NB4 (cell line): ENCODE results near the gene DGKB.

Experiments
- DNase-seq: peaks from one replicate; pipeline ENCODE4 v3.0.0; 2010; ENCODE audit warnings: low read depth
- H3K4me3 ChIP-seq: one replicate; pipeline ENCODE4 v1.5.1; 2011; ENCODE audit warnings: mild to moderate bottlenecking, low read depth, low read length, moderate library complexity
- MYC ChIP-seq: IDR thresholded peaks from 2 replicates; pipeline ENCODE4 v1.6.1; 2011; ENCODE audit warnings: low read depth, low read length
- POLR2A ChIP-seq: IDR thresholded peaks from 2 replicates; pipeline ENCODE4 v1.6.1; 2011; ENCODE audit warnings: mild to moderate bottlenecking; ENCODE audit not compliant: insufficient read length; ENCODE audit errors: extremely low read depth
- TF ChIP-seq, protein P1 (sequence below): IDR thresholded peaks from 2 replicates; pipeline ENCODE4 v1.6.1; 2011; ENCODE audit warnings: low read depth, low read length
- TF ChIP-seq, protein P2 (sequence below): IDR thresholded peaks from one replicate; pipeline ENCODE4 v1.5.1; 2012; ENCODE audit warnings: low read depth, low read length

DGKB gene

GRCh38 chr7:14252458-14252857, 650.1 kb downstream of the DGKB start:
- DNase-seq: no peak
- H3K4me3 ChIP-seq: no peak overlapping the region
- TF ChIP-seq POLR2A (no peak), MYC (no peak)
- TF ChIP-seq, protein P1, sequence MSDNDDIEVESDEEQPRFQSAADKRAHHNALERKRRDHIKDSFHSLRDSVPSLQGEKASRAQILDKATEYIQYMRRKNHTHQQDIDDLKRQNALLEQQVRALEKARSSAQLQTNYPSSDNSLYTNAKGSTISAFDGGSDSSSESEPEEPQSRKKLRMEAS: no peak
- TF ChIP-seq, protein P2, sequence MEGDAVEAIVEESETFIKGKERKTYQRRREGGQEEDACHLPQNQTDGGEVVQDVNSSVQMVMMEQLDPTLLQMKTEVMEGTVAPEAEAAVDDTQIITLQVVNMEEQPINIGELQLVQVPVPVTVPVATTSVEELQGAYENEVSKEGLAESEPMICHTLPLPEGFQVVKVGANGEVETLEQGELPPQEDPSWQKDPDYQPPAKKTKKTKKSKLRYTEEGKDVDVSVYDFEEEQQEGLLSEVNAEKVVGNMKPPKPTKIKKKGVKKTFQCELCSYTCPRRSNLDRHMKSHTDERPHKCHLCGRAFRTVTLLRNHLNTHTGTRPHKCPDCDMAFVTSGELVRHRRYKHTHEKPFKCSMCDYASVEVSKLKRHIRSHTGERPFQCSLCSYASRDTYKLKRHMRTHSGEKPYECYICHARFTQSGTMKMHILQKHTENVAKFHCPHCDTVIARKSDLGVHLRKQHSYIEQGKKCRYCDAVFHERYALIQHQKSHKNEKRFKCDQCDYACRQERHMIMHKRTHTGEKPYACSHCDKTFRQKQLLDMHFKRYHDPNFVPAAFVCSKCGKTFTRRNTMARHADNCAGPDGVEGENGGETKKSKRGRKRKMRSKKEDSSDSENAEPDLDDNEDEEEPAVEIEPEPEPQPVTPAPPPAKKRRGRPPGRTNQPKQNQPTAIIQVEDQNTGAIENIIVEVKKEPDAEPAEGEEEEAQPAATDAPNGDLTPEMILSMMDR: no peak

DNA sequence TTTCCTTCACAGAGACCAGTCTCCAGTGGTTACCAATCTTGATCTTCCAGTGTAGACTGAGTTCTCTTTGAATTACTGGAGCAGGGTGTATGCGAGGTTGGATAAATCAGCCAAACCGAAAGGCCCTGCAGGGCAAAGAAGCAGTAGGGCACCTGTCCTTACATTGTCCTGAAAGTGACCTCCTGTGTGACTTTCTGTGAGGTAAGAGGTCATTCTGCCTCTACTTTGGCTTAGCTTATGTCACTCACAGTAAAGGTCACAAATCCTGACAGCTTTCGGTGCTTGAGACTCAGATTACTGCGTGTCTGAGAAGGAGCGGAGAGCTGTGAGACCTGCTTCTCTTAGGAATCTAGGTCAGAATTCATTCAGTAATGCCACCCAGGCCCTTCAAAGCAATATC, 660.4 kb downstream of the DGKB start:
- no peak for TF ChIP-seq POLR2A
- TF ChIP-seq, protein P2: no peak
- no peak for TF ChIP-seq MYC
- TF ChIP-seq, protein P1: no peak
- H3K4me3 ChIP-seq: no peak overlapping the region
- DNase-seq: no peak

DNA sequence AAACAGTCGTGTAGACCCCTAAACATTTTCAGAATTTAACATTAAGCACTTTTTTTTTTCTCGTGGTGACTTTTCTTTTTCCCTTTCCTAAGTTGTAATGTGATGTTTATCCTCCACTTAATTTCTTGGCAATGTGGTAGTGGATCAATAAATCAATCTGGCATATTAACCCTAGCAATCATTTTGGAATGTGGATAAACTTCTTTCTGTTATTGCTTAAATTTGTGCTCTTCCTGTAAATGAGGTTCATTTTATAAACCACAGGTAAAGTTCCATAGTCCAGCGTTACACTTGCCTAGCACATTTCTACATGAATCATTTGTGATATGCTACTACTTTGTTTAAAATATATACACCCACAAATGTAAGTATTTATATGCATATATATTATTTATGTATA, 665.7 kb downstream of the DGKB start:
- DNase-seq: no peak
- no peak overlapping the region for H3K4me3 ChIP-seq
- TF ChIP-seq POLR2A (no peak), MYC (no peak)
- TF ChIP-seq, protein P2: no peak
- TF ChIP-seq, protein P1: no peak

DNA sequence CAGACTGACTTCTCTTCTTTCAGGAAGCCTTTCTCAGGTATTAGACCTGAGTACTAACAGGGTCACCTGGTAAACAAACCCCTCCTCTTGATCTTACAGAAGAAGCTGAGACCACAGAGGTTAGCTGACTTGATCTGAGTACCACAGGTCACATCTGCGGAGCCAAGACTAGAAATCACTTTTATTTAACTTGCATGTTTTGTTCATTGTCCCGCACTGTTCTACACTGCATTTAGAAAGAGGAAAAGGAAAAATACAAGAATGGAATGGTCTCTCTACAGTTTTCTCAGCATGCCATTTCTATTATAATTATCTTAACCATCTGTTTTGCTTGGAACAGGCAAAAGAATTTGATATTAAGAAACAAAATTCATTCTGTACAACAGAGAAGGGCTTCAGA, 667.5 kb downstream of the DGKB start:
- no peak for DNase-seq
- H3K4me3 ChIP-seq: no peak overlapping the region
- TF ChIP-seq, protein P2: no peak
- TF ChIP-seq MYC: no peak

- no peak for DNase-seq
- no peak overlapping the region for H3K4me3 ChIP-seq
- TF ChIP-seq POLR2A (no peak), MYC (no peak)
- TF ChIP-seq, protein P2: no peak
- TF ChIP-seq, protein P1: no peak
Measured at GRCh38 chr7:14233868-14234369, 668.6 kb downstream of the DGKB start.

DNA sequence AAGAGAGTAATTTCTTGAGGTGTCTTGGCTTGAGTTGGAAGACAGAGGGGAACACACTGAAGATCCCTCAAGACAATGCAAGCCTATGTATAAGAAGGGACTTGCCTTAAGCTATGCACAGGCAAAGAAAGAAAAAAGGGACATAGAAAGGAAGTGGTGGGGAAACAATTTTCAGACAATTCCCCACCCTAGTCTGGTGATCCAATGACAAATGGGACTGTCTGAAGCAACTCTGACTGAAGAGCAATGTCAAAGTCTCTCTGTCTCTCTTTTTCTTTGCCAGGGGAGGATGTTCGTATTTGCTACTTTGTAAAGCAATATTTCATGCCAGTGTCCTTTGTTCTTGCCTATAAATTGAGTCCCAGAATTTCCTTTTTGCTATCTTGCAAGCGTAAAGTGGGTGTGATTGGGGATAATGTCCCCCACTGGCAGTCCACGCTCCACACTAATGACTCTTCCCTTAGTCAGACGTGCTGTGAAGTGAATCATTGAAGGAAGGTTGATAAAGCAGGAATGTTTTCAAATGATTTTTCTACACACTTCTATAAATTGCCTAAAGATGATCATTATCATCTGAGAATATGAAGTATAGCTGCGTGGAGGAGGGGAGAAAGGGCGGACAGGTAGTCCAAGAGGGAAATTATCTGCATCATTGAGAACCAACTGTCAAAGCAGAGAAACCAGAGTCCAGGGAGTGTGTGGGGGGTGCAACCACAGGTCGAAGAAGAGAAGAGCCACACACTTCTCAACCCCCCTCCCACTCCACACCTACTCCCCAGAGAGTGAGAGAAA, 669.3 kb downstream of the DGKB start:
- no peak overlapping the region for H3K4me3 ChIP-seq
- DNase-seq: no peak
- TF ChIP-seq, protein P1: no peak
- TF ChIP-seq MYC (no peak), POLR2A (no peak)
- TF ChIP-seq, protein P2: no peak
